ENCODE results near the gene CNIH3.

DNA sequence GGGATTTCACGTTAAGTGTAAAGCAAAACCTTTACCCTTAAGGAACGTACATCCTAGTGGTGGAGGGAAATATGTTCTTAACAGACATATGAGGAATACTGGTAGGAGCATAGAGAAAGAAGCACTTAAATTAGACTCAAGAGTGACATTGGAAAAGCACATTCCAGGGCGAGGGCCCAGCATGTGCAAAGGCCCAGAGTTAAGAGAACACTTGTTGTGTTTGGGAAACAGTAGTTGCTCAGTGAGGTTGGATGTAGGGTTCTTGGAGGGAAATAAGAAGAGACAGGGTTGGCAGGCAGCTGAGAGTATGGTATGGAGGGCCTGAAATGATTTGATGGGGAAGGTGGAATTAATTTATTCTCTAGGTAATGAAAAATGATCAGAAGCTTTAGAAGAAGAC is 115.5 kb downstream of the CNIH3 start:
- TF ChIP-seq, protein P1, sequence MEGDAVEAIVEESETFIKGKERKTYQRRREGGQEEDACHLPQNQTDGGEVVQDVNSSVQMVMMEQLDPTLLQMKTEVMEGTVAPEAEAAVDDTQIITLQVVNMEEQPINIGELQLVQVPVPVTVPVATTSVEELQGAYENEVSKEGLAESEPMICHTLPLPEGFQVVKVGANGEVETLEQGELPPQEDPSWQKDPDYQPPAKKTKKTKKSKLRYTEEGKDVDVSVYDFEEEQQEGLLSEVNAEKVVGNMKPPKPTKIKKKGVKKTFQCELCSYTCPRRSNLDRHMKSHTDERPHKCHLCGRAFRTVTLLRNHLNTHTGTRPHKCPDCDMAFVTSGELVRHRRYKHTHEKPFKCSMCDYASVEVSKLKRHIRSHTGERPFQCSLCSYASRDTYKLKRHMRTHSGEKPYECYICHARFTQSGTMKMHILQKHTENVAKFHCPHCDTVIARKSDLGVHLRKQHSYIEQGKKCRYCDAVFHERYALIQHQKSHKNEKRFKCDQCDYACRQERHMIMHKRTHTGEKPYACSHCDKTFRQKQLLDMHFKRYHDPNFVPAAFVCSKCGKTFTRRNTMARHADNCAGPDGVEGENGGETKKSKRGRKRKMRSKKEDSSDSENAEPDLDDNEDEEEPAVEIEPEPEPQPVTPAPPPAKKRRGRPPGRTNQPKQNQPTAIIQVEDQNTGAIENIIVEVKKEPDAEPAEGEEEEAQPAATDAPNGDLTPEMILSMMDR (IDR thresholded peaks at IDR 0.05; ENCODE audit: low read length) = no peak
- no peak for TF ChIP-seq EZH2 (IDR thresholded peaks at IDR 0.05; ENCODE audit: borderline replicate concordance, low read length)

All from OCI-LY1 (cell line).